HG02678 (cell line): ENCODE results near the gene OTOP3.
"Not testable (repeated sequence)": the region's sequence is repeated elsewhere in the genome, so short reads cannot be mapped to it uniquely, and the experiment has no call there.

Experiments
- ATAC-seq: cut with Tn5 transposase; IDR thresholded peaks from one replicate; pipeline ENCODE4 v1.9.1; 2021; ENCODE audit warnings: mild to moderate bottlenecking, moderate library complexity; ENCODE audit not compliant: unreplicated experiment

The OTOP3 gene

DNA sequence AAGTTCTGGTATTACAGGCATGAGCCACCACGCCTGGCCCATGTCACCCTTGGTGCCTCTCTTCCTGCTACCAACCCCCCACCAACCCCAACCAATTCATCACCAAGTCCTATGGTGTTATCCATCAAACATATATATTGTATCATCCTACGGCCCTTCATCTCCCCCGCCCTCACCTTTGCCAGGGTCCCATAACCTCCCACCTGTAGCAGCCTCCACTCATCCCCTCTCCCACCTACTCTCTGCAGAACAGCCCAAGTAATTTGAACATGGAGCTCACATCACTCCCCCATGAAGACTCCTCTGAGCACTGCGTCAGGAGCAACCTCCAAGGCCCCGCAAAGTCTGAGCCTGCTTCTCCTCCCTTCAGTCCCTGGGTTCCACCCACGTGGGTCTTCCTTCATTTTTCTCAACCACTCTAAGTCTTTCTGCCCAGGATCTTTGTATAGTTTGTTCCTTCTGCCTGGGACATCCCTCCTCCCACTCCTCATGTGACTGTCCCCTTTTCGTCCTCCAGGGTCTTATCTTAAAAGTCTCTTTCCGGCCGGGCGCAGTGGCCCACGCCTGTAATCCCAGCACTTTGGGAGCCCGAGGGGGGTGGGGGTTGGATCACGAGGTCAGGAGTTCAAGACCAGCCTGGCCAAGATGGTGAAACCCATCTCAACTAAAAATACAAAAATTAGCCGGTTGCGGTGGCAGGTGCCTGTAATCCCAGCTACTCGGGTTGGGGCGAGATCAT is 43.9 kb downstream of the OTOP3 start:
- ATAC-seq, result no peak

GRCh38 chr17:74981318-74981978 is 45.8 kb downstream of the OTOP3 start:
- no peak for ATAC-seq

- peak; percentile 60 for ATAC-seq
Observed at GRCh38 chr17:74981979-74982662, 46.4 kb downstream of the OTOP3 start.

DNA sequence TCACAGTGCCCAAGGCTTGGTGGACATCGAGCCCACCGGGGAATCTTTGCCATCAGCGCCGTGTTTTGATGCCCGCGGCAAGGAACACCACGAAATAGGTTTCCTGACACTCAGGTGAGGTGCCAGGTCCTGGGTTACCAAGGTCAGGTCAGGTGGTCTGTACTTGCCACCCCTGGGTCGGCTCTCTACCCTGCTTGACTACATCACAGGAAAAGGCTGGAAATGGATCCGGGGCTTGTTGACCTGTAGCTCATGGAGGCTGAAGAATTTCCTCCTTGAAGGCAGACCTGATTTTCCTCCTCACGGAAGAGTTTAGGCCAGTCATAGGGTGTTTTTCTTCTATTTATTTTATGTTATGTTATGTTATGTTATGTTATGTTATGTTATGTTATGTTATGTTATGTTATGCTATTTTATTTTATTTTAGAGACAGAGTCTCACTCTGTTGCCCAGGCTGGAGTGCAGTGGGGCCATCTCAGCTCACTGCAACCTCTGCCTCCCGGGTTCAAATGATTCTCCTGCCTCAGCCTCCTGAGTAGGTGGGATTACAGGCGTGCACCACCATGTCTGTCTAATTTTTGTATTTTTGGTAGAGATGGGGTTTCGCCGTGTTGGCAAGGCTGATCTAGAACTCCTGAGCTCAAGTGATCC is 47.1 kb downstream of the OTOP3 start:
- not testable (repeated sequence) for ATAC-seq

DNA sequence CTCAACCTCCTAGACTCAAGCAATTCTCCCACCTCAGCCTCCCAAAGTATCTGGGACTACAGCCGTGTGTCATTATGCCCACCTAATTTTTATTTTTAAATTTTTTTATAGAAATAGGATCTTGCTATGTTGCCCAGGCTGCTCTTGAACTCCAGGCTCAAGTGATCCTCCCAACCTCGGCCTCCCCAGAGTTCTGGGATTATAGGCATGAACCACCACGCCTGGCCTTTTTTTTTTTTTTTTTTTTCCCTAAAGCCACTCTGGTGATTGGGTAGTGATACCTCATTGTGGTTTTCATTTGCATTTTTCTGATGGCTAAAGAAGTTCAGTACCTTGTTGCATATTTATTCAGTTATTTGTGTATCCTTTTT is 50.5 kb downstream of the OTOP3 start:
- no peak for ATAC-seq

GRCh38 chr17:74987418-74987908 is 51.8 kb downstream of the OTOP3 start, which contains the start of gene CDR2L:
Gene CDR2L (plus strand): TSS chr17:74987632. CDS start chr17:74988044, 412 bp downstream.
- peak; percentile 96 for ATAC-seq

GRCh38 chr17:74987909-74988711 is 52.4 kb downstream of the OTOP3 start:
- peak; percentile 36 for ATAC-seq

DNA sequence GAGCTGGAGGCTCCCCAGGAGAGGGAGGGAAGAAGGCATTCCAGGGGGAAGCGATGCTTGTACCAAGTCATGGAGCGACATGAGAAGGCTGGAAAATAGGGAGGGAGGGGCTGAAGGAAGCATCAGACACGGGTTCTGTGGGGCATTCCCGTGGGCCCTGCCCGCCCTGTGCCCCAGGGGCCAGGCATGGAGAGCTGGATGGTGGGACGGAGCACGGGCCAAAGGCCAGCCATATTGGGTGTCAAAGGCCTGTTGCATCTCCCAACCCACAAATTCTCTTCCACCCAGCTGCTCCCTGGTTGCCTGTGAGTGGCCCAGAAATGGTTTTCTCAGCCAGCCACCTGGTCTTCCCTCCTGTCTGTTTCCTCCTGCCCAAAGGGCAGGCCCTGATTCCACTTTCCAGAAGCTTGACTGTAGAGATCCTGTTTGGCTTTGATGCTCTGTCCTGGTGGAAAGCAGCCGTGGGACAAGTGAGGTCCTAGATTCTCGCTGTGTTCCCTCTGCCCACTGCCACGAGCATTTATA is 54.9 kb downstream of the OTOP3 start:
- no peak for ATAC-seq

GRCh38 chr17:74992223-74992622 is 56.5 kb downstream of the OTOP3 start:
- no peak for ATAC-seq

GRCh38 chr17:74994440-74994839 is 58.7 kb downstream of the OTOP3 start:
- ATAC-seq, result no peak

- no peak for ATAC-seq
Observed at GRCh38 chr17:74995847-74996246, 60.1 kb downstream of the OTOP3 start.

GRCh38 chr17:74998783-74999182 is 63.1 kb downstream of the OTOP3 start:
- ATAC-seq, result no peak

GRCh38 chr17:74999523-74999922 is 63.8 kb downstream of the OTOP3 start:
- no peak for ATAC-seq
